H1 (cell line): ENCODE data around the gene WDR11.

Source experiments
- BRCA1 ChIP-seq: IDR thresholded peaks from 2 replicates; pipeline ENCODE4 v1.6.1; 2012; ENCODE audit warnings: low read depth, low read length, improper control_type of control experiment
- CBX8 ChIP-seq: fragments of 300-800, 300-1000 bp; sonication (generic); IDR thresholded peaks from 2 replicates; pipeline ENCODE4 v1.7.1; 2016; ENCODE audit warnings: low read depth, low read length, borderline replicate concordance
- EP300 ChIP-seq, 2 experiments: IDR thresholded peaks; 1 replicate in 1 of 2; 2 replicates in 1 of 2; pipeline ENCODE4 v1.6.1; 2011 to 2012; ENCODE audit warnings: low read depth in 2 of 2, low read length in 2 of 2, mild to moderate bottlenecking in 2 of 2, borderline replicate concordance in 1 of 2, inconsistent platforms in 1 of 2, moderate library complexity in 1 of 2
- EZH2 ChIP-seq: fragments of 200-600 bp; sonication (generic); IDR thresholded peaks from 2 replicates; pipeline ENCODE4 v1.7.1; 2012; ENCODE audit warnings: low read depth, mild to moderate bottlenecking, moderate library complexity, low read length, inconsistent platforms; ENCODE audit not compliant: severe bottlenecking
- PHF8 ChIP-seq: fragments of 200-600 bp; sonication (generic); conservative IDR thresholded peaks from 2 replicates; pipeline ENCODE4 v1.7.1; 2012; ENCODE audit warnings: low read depth, mild to moderate bottlenecking, inconsistent platforms, low read length, moderate library complexity
- POLR2A ChIP-seq, 2 experiments: IDR thresholded peaks; 1 replicate in 1 of 2; 2 replicates in 1 of 2; pipeline ENCODE4 v1.6.1; 2011; ENCODE audit warnings: low read depth in 2 of 2, low read length in 2 of 2, mild to moderate bottlenecking in 2 of 2; ENCODE audit errors: control extremely low read depth in 1 of 2
- POLR2AphosphoS5 ChIP-seq: IDR thresholded peaks from 2 replicates; pipeline ENCODE4 v1.6.1; 2011; ENCODE audit warnings: low read depth, low read length
- YY1 ChIP-seq: IDR thresholded peaks from 2 replicates; pipeline ENCODE4 v1.6.1; 2011; ENCODE audit warnings: low read depth, mild to moderate bottlenecking, low read length
- TF ChIP-seq, protein P1 (sequence below), 3 experiments: IDR thresholded peaks; 1 replicate in 2 of 3; 2 replicates in 1 of 3; pipeline versions ENCODE4 v1.5.1 to v1.6.1; 2011; ENCODE audit warnings: low read length in 3 of 3, mild to moderate bottlenecking in 3 of 3, inconsistent platforms in 2 of 3, low read depth in 1 of 3, moderate library complexity in 1 of 3; ENCODE audit not compliant: insufficient read depth in 1 of 3; ENCODE audit errors: control extremely low read depth in 1 of 3

DNA sequence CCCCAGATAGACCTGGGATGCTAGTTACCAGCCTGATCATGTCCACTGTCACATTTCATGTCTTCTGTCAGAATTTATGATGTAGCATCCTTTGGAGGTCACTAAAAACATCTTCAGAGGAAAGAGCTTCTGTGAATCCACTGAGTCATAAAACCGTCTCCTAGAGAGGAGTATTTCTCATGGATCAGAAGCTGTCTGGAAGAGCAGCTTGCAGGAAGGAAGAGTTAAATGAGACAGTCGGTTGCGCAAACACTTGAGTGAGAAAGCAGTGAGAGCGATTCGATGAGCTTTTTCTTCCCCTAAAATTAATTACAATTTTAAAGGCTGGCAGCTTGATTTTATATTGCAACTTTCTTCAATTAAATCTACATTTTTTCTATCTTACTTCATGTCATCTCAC, 47.2 kb upstream of the WDR11 start:
- no peak for TF ChIP-seq PHF8
- TF ChIP-seq EP300 (IDR thresholded peaks at IDR 0.05; ENCODE audit: borderline replicate concordance in 1 of 2, low read depth in 2 of 2, low read length in 2 of 2): no peak
- TF ChIP-seq YY1: no peak
- TF ChIP-seq, protein P1, sequence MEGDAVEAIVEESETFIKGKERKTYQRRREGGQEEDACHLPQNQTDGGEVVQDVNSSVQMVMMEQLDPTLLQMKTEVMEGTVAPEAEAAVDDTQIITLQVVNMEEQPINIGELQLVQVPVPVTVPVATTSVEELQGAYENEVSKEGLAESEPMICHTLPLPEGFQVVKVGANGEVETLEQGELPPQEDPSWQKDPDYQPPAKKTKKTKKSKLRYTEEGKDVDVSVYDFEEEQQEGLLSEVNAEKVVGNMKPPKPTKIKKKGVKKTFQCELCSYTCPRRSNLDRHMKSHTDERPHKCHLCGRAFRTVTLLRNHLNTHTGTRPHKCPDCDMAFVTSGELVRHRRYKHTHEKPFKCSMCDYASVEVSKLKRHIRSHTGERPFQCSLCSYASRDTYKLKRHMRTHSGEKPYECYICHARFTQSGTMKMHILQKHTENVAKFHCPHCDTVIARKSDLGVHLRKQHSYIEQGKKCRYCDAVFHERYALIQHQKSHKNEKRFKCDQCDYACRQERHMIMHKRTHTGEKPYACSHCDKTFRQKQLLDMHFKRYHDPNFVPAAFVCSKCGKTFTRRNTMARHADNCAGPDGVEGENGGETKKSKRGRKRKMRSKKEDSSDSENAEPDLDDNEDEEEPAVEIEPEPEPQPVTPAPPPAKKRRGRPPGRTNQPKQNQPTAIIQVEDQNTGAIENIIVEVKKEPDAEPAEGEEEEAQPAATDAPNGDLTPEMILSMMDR (IDR thresholded peaks at IDR 0.05; ENCODE audit: control extremely low read depth in 1 of 3, insufficient read depth in 1 of 3, low read depth in 1 of 3, low read length in 3 of 3): no peak
- TF ChIP-seq POLR2AphosphoS5: no peak
- TF ChIP-seq EZH2: no peak
- TF ChIP-seq POLR2A (IDR thresholded peaks at IDR 0.05; ENCODE audit: control extremely low read depth in 1 of 2, low read depth in 2 of 2, low read length in 2 of 2): no peak
- no peak for TF ChIP-seq CBX8
- no peak for TF ChIP-seq BRCA1
